Neural cell (in vitro differentiated cells): ENCODE measurements around the gene KRT2.

Source experiments
- CTCF ChIP-seq: fragments of 450-650 bp; IDR thresholded peaks from 2 replicates; pipeline ENCODE4 v1.5.1; 2014; ENCODE audit warnings: antibody characterized with exemption, mild to moderate bottlenecking, moderate library complexity; ENCODE audit not compliant: poor library complexity, severe bottlenecking
- EP300 ChIP-seq: fragments of 450-650 bp; conservative IDR thresholded peaks from 2 replicates; pipeline ENCODE4 v1.6.1; 2014; ENCODE audit warnings: antibody characterized with exemption, mild to moderate bottlenecking, moderate library complexity; ENCODE audit not compliant: poor library complexity, severe bottlenecking
- POLR2AphosphoS5 ChIP-seq: IDR thresholded peaks from 2 replicates; pipeline ENCODE4 v1.6.1; 2012

DNA sequence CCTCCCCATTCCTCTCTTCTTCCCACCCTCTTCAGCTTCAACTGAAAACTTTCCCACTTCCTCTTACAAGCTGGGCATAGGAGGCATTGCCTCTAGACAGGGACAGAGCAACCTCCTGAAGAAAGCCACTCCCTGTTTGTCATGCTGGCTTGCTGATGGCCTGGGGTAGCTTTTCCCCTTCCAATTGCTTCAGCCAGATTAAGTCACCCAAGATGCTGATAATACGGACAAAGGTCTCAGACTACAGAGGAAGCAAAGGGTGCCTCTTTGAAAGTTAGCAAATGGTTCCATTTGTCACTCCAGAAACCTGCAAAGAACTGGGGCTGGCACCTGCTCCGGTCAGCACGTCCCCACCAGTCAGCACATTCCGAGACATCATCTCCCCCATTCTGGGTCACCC, 6.0 kb downstream of the KRT2 start:
- TF ChIP-seq CTCF, result no peak
- no peak for TF ChIP-seq POLR2AphosphoS5
- TF ChIP-seq EP300, result no peak
